ENCODE data around the gene STARD6.

GRCh38 chr18:54378057-54378456, 20.4 kb upstream of the STARD6 start:
- TF ChIP-seq CTCF (IDR thresholded peaks at IDR 0.05) (no peak), POLR2A (IDR thresholded peaks at IDR 0.05) (no peak)
